Endothelial cell (in vitro differentiated cells): Measurements from ENCODE around the gene ARID3C. TPM values are rescaled to one million over a fixed set of nuclear protein-coding genes. Genes with fewer than 3 reads are reported as not detected.

Experiments used
- DNase-seq: peaks from one replicate; pipeline ENCODE4 v3.0.0; 2021; ENCODE audit warnings: low spot score
- H3K27ac Mint-ChIP-seq: one replicate; pipeline ENCODE4 v1.8.0; 2021; ENCODE audit warnings: mixed read lengths, inconsistent platforms; ENCODE audit not compliant: unreplicated experiment
- H3K27me3 Mint-ChIP-seq: one replicate; pipeline ENCODE4 v1.8.0; 2021; ENCODE audit warnings: mild to moderate bottlenecking, moderate library complexity, mixed read lengths, inconsistent platforms; ENCODE audit not compliant: unreplicated experiment
- H3K36me3 Mint-ChIP-seq: one replicate; pipeline ENCODE4 v1.8.0; 2021; ENCODE audit warnings: mild to moderate bottlenecking, low read depth, mixed read lengths, inconsistent platforms; ENCODE audit not compliant: unreplicated experiment
- H3K4me1 Mint-ChIP-seq: one replicate; pipeline ENCODE4 v1.8.0; 2021; ENCODE audit warnings: mild to moderate bottlenecking, mixed read lengths, inconsistent platforms; ENCODE audit not compliant: unreplicated experiment
- H3K4me3 Mint-ChIP-seq: one replicate; pipeline ENCODE4 v1.8.0; 2021; ENCODE audit warnings: mild to moderate bottlenecking, mixed read lengths, inconsistent platforms; ENCODE audit not compliant: unreplicated experiment
- H3K9me3 Mint-ChIP-seq: one replicate; pipeline ENCODE4 v1.8.0; 2021; ENCODE audit warnings: mixed read lengths, inconsistent platforms; ENCODE audit not compliant: unreplicated experiment
- total RNA-seq: library from RNA; stranded (reverse); fragmentation: NEBNext Ultra II Directional; extraction: Animal tissue kit (Norgen Biotek cat#: 25700); gene quantifications from one replicate; pipeline ENCODE4 v1.2.1, GENCODE V29; 2021; ENCODE audit not compliant: unreplicated experiment
- TF ChIP-seq, protein P1 (sequence below): fragments of 200-600 bp; sonication (generic); IDR thresholded peaks from one replicate; pipeline ENCODE4 v1.5.0; 2021; ENCODE audit warnings: antibody characterized with exemption; ENCODE audit not compliant: unreplicated experiment

Gene ARID3C
- total RNA-seq, 1 donor from 2014 or later: not detected

DNA sequence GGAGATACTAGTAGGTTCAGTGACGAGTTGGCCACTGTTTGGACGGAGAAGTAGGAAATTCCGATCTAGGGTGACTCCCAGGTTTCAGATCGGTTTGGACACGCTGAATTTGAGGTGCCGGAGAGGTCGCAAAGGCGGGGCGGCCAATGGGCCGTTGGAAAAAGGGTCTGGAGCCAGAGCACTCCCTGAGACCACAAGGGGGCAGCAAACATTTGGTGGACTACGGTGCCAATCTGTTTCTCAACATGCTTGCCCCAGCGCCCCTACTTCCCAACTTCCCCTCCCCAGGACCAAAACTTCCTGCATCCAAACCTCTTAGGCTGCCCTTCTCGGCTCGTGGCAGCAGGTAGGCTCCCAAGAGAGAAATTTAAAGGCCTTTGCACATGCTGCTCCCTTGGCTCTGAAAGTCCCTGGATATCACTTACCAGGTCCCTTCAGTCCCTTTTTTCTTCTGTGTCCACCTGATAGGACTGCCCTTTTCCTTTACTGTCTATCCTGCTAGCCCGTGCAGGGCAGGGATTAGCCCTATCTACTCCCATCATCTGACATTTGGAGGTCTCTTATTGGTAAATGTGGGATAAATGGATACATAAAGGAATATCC is 16.0 kb downstream of the ARID3C start:
- Mint-ChIP-seq H3K27ac (no peak overlapping the region), H3K36me3 (peaks cover 21% of the 10 kb centered on the region), H3K27me3 (peaks cover 9% of the 10 kb centered on the region), H3K9me3 (no peaks in the 10 kb centered on the region), H3K4me3 (peak overlapping the region; percentile 90), H3K4me1 (peaks cover 15% of the 10 kb centered on the region)
- DNase-seq: peak; percentile 81
- TF ChIP-seq, protein P1, sequence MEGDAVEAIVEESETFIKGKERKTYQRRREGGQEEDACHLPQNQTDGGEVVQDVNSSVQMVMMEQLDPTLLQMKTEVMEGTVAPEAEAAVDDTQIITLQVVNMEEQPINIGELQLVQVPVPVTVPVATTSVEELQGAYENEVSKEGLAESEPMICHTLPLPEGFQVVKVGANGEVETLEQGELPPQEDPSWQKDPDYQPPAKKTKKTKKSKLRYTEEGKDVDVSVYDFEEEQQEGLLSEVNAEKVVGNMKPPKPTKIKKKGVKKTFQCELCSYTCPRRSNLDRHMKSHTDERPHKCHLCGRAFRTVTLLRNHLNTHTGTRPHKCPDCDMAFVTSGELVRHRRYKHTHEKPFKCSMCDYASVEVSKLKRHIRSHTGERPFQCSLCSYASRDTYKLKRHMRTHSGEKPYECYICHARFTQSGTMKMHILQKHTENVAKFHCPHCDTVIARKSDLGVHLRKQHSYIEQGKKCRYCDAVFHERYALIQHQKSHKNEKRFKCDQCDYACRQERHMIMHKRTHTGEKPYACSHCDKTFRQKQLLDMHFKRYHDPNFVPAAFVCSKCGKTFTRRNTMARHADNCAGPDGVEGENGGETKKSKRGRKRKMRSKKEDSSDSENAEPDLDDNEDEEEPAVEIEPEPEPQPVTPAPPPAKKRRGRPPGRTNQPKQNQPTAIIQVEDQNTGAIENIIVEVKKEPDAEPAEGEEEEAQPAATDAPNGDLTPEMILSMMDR: peak; percentile 67

DNA sequence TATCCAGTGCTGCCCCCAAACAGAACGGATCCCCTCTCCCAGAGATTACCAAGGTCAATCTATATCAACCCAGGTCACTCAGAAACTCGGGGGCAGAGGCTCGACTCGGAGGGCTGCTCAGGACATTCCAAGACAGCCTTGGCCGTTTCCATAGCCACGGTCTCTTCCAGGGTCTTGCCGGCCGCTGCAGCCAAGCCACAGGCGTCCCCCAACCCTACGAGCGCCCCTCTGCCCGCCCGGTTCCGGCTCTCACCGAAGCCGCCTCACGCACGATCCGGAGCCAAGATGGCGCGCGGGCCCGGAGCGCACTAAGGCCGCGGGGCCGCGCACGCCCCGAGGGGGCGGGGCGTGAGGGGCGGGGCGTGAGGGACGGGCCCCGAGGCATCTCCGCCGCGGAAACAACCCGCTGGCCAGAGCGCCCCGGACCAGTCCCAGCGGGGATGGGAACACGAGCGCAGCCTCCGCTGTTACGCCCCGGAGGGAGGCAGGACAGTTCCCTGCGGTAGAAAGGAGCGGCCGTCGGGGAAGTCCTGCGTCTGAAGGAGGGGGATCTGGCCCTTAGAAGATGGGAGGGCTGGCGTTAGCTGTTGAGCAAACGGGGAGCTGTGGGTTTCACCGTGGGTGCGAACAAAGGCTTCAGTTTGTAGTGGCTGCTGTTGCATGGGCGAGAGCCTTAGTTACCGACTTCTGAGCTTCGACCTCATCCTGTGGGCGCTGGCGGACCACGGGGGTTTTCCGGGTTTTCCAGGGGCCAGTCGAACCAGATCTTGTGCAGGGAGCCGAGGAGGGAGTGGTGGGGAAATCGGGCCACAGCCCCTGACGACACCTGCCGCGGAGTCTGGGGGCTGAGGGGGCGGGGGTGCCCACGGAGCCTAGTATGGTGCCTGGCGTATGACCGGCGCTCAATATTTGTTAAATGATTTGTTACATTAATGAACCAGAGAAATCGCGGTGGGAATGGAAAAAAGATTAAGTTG is 16.8 kb downstream of the ARID3C start, which contains the start of gene RPP25L:
Gene RPP25L (minus strand): TSS at position 287 of the 977 bp plus-strand sequence. CDS start 801 bp downstream, outside the sequence.
- TF ChIP-seq, protein P1: no peak
- Mint-ChIP-seq H3K4me1 (peaks cover 15% of the 10 kb centered on the region), H3K27ac (peak within 1 kb of the TSS; percentile 70), H3K9me3 (no peaks in the 10 kb centered on the region), H3K27me3 (peaks cover 9% of the 10 kb centered on the region), H3K36me3 (peaks cover 21% of the 10 kb centered on the region), H3K4me3 (peak within 1 kb of the TSS; percentile 90)
- peak; percentile 87 for DNase-seq

DNA sequence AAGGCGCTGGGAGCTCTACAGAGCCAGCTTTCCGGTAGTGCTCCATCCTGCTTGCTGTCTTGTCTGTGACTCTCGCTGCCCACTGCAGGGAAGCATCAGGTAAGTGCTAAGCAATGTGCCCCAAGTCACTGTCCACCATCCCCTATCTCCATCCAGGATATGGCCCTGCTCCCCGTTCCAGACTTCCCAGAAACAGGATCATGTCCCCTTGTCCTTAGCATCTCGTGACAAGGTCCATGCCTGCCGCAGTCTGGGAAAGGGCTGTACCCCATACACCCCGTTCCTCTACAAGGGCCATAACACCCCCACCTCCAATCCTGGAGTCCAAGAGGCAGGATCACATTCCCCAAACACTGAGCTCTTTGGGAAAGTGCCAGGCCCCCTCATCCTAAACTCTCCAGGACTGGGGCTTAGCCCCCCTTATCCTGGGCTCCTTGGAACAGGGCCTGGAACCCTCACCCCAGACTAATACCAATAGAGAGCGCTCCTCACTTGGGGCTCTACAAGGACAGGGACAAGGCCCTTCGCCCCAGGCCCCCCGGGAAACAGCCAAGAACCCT is 17.5 kb downstream of the ARID3C start:
- TF ChIP-seq, protein P1: no peak
- Mint-ChIP-seq H3K36me3 (peaks cover 15% of the 10 kb centered on the region), H3K27ac (peak overlapping the region; percentile 70), H3K4me1 (peaks cover 15% of the 10 kb centered on the region), H3K9me3 (no peaks in the 10 kb centered on the region), H3K4me3 (peak overlapping the region; percentile 90), H3K27me3 (peaks cover 9% of the 10 kb centered on the region)
- no peak for DNase-seq

DNA sequence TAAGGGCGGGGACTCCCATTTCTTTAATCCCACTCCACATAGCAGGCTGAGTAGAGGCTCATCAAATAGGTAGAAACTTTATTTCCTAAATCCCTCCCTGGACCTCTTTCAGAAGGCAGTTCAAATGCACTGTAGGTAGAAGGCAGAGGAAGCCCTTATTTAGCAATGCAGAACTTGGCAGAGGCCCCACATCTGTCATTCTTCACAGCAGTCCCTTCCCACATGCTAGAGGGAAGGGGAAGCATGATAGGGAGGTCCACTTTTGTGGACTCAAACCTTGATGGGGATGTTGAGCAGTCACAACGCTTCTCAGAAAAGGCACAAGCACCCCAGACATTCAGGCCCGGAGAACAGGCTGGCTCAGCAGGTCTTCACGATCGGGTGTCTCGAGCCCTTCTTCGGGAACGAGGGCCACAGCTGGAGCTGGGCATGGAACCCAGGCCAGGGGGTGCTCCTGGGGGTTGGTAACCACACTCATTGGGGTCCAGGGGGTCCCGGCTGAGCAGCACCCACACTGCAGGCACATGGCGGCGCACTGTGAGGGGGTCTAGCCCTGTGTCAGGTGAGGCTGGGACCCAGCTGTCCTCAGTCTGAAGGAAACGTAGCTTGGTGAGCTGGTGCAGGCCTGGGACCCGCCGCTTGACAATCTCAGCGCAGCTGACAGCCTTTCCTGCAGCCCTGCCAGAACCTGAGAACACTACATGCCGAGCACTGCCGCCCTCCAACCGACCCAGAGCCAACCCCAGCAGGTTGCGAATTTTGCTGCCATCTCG is 18.2 kb downstream of the ARID3C start:
- H3K27ac Mint-ChIP-seq: no peak overlapping the region
- peaks cover 9% of the 10 kb centered on the region for H3K27me3 Mint-ChIP-seq
- TF ChIP-seq, protein P1: no peak
- no peak for DNase-seq
- peak overlapping the region; percentile 90 for H3K4me3 Mint-ChIP-seq
- peaks cover 15% of the 10 kb centered on the region for H3K4me1 Mint-ChIP-seq
- H3K36me3 Mint-ChIP-seq: peaks cover 8% of the 10 kb centered on the region
- H3K9me3 Mint-ChIP-seq: no peaks in the 10 kb centered on the region
